KOPT-K1 (cell line): Measurements from ENCODE around the gene ABRAXAS1.
A peak's percentile ranks its signal among the peaks of the same experiment; 100 is the strongest.

Experiments
- H3K27ac ChIP-seq: fragments of 200-600 bp; sonication (generic); 2 replicates; pipeline ENCODE4 v1.5.1; 2016; ENCODE audit warnings: antibody characterized with exemption, mild to moderate bottlenecking, low read depth, low read length; ENCODE audit not compliant: poor library complexity, severe bottlenecking
- H3K36me3 ChIP-seq: fragments of 200-600 bp; sonication (generic); 2 replicates; pipeline ENCODE4 v1.5.1; 2017; ENCODE audit warnings: antibody characterized with exemption, mild to moderate bottlenecking, low read length, moderate library complexity; ENCODE audit not compliant: insufficient read depth
- H3K9me3 ChIP-seq: fragments of 200-600 bp; sonication (generic); 2 replicates; pipeline ENCODE4 v1.5.1; 2017; ENCODE audit warnings: antibody characterized with exemption, low read length, mild to moderate bottlenecking; ENCODE audit not compliant: insufficient read depth, poor library complexity, severe bottlenecking

The ABRAXAS1 gene

GRCh38 chr4:83486457-83487129 lies 1.7 kb upstream of the ABRAXAS1 start:
- no peaks in the 10 kb centered on the region for H3K9me3 ChIP-seq
- no peak overlapping the region for H3K27ac ChIP-seq
- no peaks in the 10 kb centered on the region for H3K36me3 ChIP-seq

GRCh38 chr4:83473966-83474365 lies 10.9 kb downstream of the ABRAXAS1 start:
- H3K36me3 ChIP-seq = peaks cover 10% of the 10 kb centered on the region; the same call in 1 of the 2 replicates
- H3K9me3 ChIP-seq = no peaks in the 10 kb centered on the region
- H3K27ac ChIP-seq = no peak overlapping the region

GRCh38 chr4:83473423-83473822 lies 11.5 kb downstream of the ABRAXAS1 start:
- no peaks in the 10 kb centered on the region for H3K9me3 ChIP-seq
- H3K27ac ChIP-seq = no peak overlapping the region
- peaks cover 14% of the 10 kb centered on the region; the same call in 1 of the 2 replicates for H3K36me3 ChIP-seq

GRCh38 chr4:83456184-83456501 lies 28.8 kb downstream of the ABRAXAS1 start:
- Histone ChIP-seq H3K9me3 (no peaks in the 10 kb centered on the region), H3K27ac (peak overlapping the region; percentile 91), H3K36me3 (peaks cover 71% of the 10 kb centered on the region)

GRCh38 chr4:83455281-83456183 lies 29.4 kb downstream of the ABRAXAS1 start, which contains the start of the genes HELQ and MRPS18C:
Gene HELQ (minus strand): TSS chr4:83455823. CDS start chr4:83455693, 130 bp downstream.
Gene MRPS18C (plus strand): TSS chr4:83456058. CDS start chr4:83456078, 20 bp downstream.
- H3K27ac ChIP-seq = peak within 1 kb of the TSS; percentile 91
- H3K36me3 ChIP-seq = peaks cover 68% of the 10 kb centered on the region
- H3K9me3 ChIP-seq = no peaks in the 10 kb centered on the region

- no peaks in the 10 kb centered on the region for H3K9me3 ChIP-seq
- peak overlapping the region; percentile 91 for H3K27ac ChIP-seq
- peaks cover 60% of the 10 kb centered on the region for H3K36me3 ChIP-seq
These were observed 30.2 kb downstream of the ABRAXAS1 start for GRCh38 chr4:83454686-83455085.

GRCh38 chr4:83449009-83449408 lies 35.9 kb downstream of the ABRAXAS1 start:
- peaks cover 65% of the 10 kb centered on the region for H3K36me3 ChIP-seq

GRCh38 chr4:83440899-83441298 lies 44.0 kb downstream of the ABRAXAS1 start:
- H3K9me3 ChIP-seq = no peaks in the 10 kb centered on the region
- H3K27ac ChIP-seq = no peak overlapping the region

More at GRCh38 chr4:83449009-83449408, 35.9 kb downstream of the ABRAXAS1 start:
- H3K9me3 ChIP-seq = no peaks in the 10 kb centered on the region
- H3K27ac ChIP-seq = no peak overlapping the region

GRCh38 chr4:83440148-83440814 lies 44.6 kb downstream of the ABRAXAS1 start:
- Histone ChIP-seq H3K9me3 (no peaks in the 10 kb centered on the region), H3K36me3 (peaks cover 82% of the 10 kb centered on the region), H3K27ac (no peak overlapping the region)

More at GRCh38 chr4:83440899-83441298, 44.0 kb downstream of the ABRAXAS1 start:
- peaks cover 86% of the 10 kb centered on the region for H3K36me3 ChIP-seq

GRCh38 chr4:83438719-83439118 lies 46.2 kb downstream of the ABRAXAS1 start:
- Histone ChIP-seq H3K27ac (no peak overlapping the region), H3K36me3 (peaks cover 82% of the 10 kb centered on the region), H3K9me3 (no peaks in the 10 kb centered on the region)

GRCh38 chr4:83436680-83437079 lies 48.2 kb downstream of the ABRAXAS1 start:
- peaks cover 70% of the 10 kb centered on the region for H3K36me3 ChIP-seq
- H3K9me3 ChIP-seq = no peaks in the 10 kb centered on the region
- no peak overlapping the region for H3K27ac ChIP-seq

GRCh38 chr4:83431200-83431599 lies 53.7 kb downstream of the ABRAXAS1 start:
- Histone ChIP-seq H3K36me3 (peaks cover 65% of the 10 kb centered on the region), H3K27ac (no peak overlapping the region), H3K9me3 (no peaks in the 10 kb centered on the region)

- Histone ChIP-seq H3K27ac (no peak overlapping the region), H3K36me3 (peaks cover 81% of the 10 kb centered on the region), H3K9me3 (no peaks in the 10 kb centered on the region)
These were observed 66.7 kb downstream of the ABRAXAS1 start for GRCh38 chr4:83418211-83418610.

GRCh38 chr4:83417566-83417965 lies 67.3 kb downstream of the ABRAXAS1 start:
- Histone ChIP-seq H3K36me3 (peaks cover 83% of the 10 kb centered on the region), H3K27ac (no peak overlapping the region), H3K9me3 (no peaks in the 10 kb centered on the region)

- peaks cover 79% of the 10 kb centered on the region for H3K36me3 ChIP-seq
- H3K9me3 ChIP-seq = no peaks in the 10 kb centered on the region
- H3K27ac ChIP-seq = no peak overlapping the region
These were observed 71.2 kb downstream of the ABRAXAS1 start for GRCh38 chr4:83413676-83414075.
